AG04450 (cell line): ENCODE results near the gene ABCB9. TPM values are rescaled to one million over a fixed set of nuclear protein-coding genes. Genes with fewer than 3 reads are reported as not detected.

Experiments used
- CTCF ChIA-PET: fragments of 300-600, 350-600 bp; formaldehyde crosslinking; extraction: SDS; loops from one replicate; lab custom pipeline; 2022; ENCODE audit warnings: antibody characterized with exemption, inconsistent platforms; lab: Charles Lee
- POLR2A ChIA-PET: fragments of 350-600 bp; formaldehyde crosslinking; extraction: SDS; loops from one replicate; lab custom pipeline; 2021; ENCODE audit warnings: antibody characterized with exemption, inconsistent platforms; lab: Yijun Ruan, JAX
- DNase-seq: peaks from one replicate; pipeline ENCODE4 v3.0.0-alpha.2; 2011; ENCODE audit warnings: low read depth, low spot score
- H3K27ac ChIP-seq: one replicate; pipeline ENCODE4 v1.5.1; 2012; ENCODE audit warnings: low read depth, low read length, control low read depth
- H3K27me3 ChIP-seq: one replicate; pipeline ENCODE4 v1.6.0; 2012; ENCODE audit warnings: low read length; ENCODE audit not compliant: control insufficient read depth, insufficient read depth
- H3K4me3 ChIP-seq: 2 replicates; pipeline ENCODE4 v1.5.1; 2011; ENCODE audit warnings: mild to moderate bottlenecking, low read depth, low read length, control low read depth
- H3K9me3 ChIP-seq: 2 replicates; pipeline ENCODE4 v1.5.1; 2012; ENCODE audit warnings: low read length; ENCODE audit not compliant: control insufficient read depth, insufficient read depth
- polyA plus RNA-seq: library from polyadenylated mRNA; depleted of rRNA; stranded (reverse); fragments of >200 nt; gene quantifications from 2 replicates; pipeline ENCODE4 v1.2.3, GENCODE V29; 2011
- TF ChIP-seq, protein P1 (sequence below): IDR thresholded peaks from 2 replicates; pipeline ENCODE4 v1.5.1; 2011; ENCODE audit warnings: low read depth, low read length, control low read depth, inconsistent platforms

The ABCB9 gene
- polyA plus RNA-seq, 1 experiment, result 3.4 TPM

DNA sequence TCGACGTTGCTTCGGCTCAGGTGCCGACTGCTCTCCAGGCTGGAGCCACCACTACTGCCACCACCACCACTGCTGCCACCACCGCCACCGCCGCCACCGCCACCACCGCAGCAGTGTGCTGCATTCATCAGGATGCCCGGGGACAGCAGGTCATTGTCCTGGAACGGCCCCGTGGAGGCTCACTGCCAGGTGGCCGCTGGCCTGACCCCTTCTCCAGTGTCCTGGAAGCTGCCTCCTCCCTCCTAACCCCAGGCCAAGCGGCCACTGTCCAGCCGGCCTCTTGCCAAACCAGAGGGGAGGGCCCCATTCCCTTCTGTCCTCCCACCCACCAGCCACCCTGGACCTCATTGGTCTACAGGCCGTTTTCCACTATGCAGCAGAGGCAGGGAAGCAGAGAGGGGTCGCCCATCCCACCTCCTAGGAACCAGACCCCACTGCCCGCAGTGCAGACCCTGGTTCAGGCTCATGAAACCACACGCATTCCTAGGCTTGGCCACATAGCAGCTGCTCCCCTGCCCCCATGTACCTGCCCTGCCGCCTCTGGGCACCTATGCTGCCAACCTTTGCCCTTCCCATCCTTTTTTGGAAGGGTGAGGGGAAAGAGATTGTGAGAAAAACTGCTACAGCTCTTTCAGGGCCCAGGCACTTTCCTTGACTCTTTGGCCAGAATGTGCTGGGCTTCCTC is 29.4 kb upstream of the ABCB9 start:
- TF ChIP-seq, protein P1, sequence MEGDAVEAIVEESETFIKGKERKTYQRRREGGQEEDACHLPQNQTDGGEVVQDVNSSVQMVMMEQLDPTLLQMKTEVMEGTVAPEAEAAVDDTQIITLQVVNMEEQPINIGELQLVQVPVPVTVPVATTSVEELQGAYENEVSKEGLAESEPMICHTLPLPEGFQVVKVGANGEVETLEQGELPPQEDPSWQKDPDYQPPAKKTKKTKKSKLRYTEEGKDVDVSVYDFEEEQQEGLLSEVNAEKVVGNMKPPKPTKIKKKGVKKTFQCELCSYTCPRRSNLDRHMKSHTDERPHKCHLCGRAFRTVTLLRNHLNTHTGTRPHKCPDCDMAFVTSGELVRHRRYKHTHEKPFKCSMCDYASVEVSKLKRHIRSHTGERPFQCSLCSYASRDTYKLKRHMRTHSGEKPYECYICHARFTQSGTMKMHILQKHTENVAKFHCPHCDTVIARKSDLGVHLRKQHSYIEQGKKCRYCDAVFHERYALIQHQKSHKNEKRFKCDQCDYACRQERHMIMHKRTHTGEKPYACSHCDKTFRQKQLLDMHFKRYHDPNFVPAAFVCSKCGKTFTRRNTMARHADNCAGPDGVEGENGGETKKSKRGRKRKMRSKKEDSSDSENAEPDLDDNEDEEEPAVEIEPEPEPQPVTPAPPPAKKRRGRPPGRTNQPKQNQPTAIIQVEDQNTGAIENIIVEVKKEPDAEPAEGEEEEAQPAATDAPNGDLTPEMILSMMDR, result no peak
- ChIA-PET CTCF (interaction anchor here (0.7 kb wide), 1 partner anchor 242 kb away, joined by 3 read pairs; no protein-coding TSS in a partner anchor), POLR2A (no interaction called here)
- no peak for DNase-seq
- Histone ChIP-seq H3K27ac (no peak overlapping the region), H3K9me3 (no peaks in the 10 kb centered on the region; the same call in 1 of the 2 replicates), H3K4me3 (no peak overlapping the region), H3K27me3 (no peaks in the 10 kb centered on the region)

DNA sequence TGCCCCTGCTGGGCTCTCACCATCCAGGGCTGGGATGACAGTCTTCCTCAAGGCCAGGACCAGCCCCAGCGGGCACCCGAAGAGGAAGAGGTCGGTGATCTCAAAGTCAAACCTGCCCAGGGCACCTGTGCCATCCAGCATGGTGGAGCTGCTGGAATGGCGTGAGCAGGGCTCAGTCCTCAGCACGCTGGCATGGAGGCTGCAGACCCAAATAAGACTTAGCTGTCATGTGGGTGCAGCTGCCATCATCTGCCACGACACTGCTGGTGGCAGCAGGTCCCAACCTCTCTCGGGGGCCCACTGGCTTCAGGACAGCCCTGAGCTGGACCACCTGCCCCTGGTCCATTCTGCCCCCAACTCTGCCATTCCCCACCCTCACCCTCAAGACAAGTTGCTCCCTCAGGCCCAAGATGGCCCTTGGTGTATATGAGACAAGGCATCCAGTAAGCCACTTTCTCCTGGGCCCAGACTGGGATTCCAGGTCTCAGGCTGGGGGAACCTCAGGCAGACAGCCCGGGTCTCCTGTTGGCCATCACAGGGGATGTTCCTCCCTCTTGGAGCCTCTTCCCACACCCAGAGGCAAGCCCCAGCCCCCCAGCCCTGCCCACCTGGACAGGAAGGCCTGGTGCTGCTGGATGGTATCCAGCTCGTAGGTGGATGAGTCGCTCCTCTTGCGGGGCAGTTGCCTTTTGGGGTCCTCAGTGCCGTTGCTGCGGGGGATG is 28.7 kb upstream of the ABCB9 start:
- H3K27me3 ChIP-seq, result no peaks in the 10 kb centered on the region
- ChIA-PET POLR2A (no interaction called here), CTCF (no interaction called here)
- H3K4me3 ChIP-seq, result no peak overlapping the region
- TF ChIP-seq, protein P1, result no peak
- no peaks in the 10 kb centered on the region; the same call in 1 of the 2 replicates for H3K9me3 ChIP-seq
- no peak for DNase-seq
- no peak overlapping the region for H3K27ac ChIP-seq

DNA sequence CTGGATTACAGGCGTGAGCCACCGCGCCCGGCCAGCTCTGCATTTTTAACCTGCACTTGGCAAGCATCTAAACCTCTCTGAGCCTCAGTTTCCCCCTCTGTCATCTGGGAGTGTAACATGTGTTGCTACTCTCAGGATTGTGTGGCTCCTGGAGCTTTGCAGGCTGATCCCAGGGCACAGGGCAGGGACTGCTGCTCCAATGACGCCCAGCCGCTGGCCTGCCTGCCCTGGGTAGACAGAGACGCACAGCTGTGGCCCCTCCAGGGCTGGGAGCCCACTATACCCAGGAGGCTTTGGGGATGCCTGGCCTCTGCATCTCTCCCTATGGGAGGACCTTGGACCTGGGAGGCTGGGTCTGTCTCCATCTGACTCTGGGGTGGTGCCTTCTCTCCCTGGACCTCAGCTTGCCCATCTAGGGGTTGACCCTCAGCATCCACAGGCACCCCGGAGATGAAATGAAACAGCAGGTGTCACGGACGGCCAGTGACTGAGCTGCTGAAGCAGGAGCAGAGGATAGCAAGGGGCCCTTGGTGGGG is 27.9 kb upstream of the ABCB9 start:
- Histone ChIP-seq H3K27ac (no peak overlapping the region), H3K9me3 (no peaks in the 10 kb centered on the region; the same call in 1 of the 2 replicates), H3K4me3 (no peak overlapping the region), H3K27me3 (no peaks in the 10 kb centered on the region)
- ChIA-PET POLR2A (no interaction called here), CTCF (no interaction called here)
- DNase-seq, result no peak
- TF ChIP-seq, protein P1, result no peak

DNA sequence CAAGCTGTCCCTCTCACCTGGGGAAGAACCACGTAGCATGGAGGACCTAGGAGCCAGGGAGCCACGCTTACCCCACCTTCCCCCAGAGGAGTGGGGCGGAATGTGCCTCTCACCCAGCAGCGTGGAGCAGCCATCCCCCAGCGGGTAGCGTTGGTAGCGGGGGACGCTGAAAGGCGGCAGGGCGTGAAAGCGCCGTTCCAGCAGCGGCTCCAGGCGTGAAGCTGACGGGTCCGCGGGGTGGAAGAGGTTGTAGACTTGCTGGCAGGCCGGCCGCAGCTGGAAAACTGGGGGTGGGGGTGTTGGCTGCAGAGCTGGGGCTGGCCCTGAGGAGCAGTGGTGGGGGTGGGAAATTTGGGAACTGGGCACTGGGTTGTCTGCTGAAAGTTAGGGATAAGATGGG is 26.1 kb upstream of the ABCB9 start:
- CTCF ChIA-PET, result no interaction called here
- Histone ChIP-seq H3K9me3 (no peaks in the 10 kb centered on the region; the same call in 1 of the 2 replicates), H3K4me3 (no peak overlapping the region), H3K27me3 (no peaks in the 10 kb centered on the region), H3K27ac (no peak overlapping the region)
- TF ChIP-seq, protein P1, result no peak
- no peak for DNase-seq
- POLR2A ChIA-PET, result no interaction called here
